Endothelial cell of hepatic sinusoid (primary cell): ENCODE results near the gene PARS2.

ENCODE experiments used
- in situ Hi-C: cut with HindIII; loops from 2 replicates; pipeline ENCODE4 v1.10.0; 2017; ENCODE audit warnings: low sequenced_read_pairs

PARS2 gene

DNA sequence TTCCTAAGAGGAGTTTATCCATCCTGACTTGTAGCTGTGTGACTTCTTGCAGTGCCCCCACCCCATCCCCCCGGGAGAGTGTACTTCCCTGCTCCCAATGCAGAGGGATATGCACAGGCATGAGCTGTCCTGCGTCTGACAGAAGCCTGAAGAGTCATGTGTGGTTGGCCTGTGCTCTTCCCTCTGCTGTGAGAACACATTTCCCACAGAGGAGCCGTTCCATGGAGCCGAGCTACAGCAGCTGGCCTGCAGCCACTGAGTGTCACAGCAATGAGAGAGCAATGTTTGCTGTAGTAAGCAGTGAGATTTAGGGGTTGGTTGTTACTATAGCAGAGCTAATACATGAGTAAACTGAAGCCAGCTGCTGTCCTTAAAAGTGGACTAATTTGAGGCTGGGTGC is 22.0 kb downstream of the PARS2 start:
- in situ Hi-C loops: no loop called here

DNA sequence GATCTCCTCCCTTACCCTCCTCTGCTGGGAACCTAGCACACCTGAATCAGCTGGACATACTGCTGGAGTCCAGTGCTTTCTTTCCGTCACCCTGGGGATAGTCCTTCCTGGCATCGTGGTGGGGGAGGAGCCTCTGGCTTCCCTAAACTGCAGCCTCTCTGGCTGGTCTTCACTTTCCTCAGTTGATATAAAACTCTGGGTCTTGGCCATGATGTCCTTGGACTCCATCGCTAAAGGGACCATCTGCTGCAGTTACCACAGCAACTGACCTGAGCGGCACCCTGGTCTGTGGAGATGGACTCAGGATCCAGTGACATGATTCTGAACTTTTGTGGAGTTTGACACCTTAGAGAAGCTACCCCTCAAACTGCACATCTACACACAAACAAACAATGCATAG is 22.8 kb downstream of the PARS2 start:
- in situ Hi-C loops: no loop called here

DNA sequence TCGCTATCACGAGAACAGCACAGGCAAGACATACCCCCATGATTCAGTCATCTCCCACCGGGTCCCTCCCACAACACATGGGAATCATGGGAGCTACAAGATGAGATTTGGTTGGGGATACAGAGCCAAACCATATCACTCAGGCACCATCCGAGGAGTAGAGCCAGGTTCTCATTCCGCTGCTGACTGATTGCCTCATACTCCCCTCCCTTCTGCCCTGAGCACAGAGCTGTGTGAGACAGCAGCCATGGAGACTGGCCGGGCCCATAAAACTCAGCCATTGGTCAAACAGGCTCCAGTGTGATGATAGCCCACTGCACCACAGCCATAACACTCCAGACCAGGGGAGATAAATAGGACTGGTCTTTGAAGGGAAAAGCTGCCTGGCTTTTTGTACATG is 26.1 kb downstream of the PARS2 start:
- in situ Hi-C loops: no loop called here

DNA sequence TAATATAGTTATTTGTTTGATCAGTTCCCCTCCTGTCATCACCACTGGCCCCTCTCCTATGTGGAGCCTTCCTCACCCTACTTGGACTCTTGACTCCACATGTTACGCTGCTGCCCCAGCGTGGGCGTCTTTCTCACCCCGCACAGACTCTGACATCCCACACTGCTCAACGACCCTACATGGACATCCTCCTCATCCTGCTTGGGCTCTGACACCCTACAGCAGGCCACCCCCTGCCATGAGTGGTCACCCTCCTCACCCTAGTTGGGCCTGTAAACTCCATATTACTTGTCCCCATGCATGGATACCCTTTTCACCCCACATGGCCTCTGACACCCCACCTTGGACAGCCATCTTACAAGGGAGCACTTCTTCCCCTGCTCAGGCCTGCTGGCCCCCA is 27.6 kb downstream of the PARS2 start:
- in situ Hi-C loops: no loop called here

DNA sequence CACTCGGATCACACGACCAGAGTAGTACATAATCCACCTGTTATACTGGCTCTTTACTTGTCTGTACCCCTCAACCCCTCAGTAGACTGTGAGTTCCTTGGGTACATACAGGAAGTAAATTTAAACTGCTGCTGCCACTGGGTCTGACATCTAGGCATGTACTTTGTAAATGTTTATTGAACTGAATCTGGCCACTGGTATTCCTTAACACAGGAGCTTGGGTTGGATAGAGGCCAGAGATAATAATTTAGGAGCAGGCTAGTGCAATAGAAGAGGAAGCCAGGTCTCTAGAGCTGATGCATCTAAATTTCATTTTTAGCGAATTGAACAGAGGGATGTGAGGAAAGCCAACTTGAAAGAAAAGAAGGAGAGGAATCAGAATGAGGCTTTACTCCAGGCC is 36.3 kb downstream of the PARS2 start:
- in situ Hi-C loops: no loop called here

DNA sequence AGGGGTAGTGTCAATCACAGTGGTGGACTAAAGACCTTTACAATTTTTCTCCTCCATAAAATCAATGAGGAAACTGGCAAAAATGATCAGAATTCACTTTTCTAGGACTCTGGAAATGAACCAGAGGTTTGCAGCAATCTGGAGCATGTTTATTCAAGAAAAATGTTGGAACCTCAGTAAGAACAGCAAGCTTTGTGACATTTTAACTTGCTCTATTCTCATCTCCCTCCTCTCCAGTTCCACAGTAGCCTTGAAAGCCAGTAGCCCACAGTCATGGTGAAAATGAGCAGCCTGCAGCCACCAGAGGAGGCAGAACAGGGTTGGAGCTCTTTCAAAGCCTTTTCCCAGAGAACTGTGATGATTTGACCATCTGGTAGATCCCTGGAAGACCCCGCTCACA is 39.6 kb downstream of the PARS2 start:
- in situ Hi-C loops: no loop called here

DNA sequence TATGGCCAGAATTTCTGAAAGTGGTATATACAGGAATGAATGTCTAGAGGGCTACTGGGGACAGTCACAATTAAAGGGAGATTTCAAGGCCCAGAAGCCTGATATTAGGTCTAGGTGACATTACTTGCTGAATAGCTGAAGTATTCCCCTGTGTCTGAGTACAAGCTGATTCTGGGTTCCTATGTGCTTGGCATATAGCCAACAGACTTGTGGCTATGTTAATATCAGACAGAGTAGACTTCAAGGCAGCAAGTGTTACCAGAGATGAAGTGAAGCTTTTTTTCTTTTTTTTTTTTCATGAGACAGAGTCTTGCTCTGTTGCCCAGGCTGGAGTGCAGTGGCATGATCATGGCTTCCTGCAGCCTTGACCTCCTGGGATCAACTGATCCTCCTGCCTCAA is 40.3 kb downstream of the PARS2 start:
- in situ Hi-C loops: no loop called here

DNA sequence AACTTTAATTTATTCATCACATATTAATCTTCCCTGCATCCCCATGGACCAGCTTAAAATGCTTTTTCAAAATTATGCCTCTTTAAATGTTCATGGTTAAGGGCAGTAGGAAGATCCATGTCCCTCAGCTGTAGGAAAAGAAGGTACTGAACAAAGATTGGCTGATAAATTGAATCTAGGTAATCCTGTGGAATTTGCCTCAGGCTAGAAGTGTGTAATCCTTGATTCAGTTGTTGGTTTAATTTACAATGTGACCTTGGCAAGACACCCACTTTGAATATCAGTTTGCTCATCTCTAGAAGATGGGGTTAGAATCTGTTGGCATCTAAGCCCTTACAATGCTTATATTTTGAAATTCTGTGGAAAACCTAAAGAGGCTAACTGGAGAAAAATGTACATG is 42.6 kb downstream of the PARS2 start:
- in situ Hi-C loops: no loop called here

DNA sequence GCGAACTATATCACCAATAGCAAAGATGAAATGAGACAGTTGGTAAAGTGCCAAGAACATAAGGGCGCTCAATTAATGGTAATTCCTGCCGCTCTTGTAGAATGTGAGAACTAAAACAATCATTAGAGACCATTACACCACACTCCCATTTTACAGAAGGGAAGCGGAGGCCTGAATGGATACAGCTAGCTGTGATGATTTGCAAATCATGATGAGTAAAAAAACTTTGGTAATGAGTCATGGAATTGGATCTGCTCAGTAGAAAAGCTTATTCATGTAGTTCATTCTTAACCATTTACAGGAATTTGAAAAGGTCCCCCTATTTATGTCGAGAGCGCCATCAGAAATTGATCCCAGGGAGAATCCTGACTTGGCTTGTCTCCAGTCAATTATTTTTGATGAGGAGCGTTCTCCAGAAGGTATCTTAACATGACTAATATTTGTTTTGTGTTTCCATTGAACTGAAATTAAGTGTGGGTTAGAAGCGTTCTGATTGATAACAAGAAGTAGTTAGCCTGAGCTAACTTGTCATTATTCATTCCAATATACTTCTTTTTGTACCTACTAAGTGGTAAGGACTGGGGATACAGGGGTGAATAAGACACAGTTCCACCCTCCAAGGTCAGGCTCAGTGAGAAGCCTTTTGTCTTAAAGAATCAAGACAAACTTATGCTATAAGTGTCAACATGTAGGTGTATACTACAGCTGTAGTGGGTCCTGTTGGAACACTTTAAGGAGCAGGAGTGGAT is 47.9 kb downstream of the PARS2 start:
- in situ Hi-C loops: loop anchor here (5.0 kb wide), 1 partner anchor 41 kb away; no protein-coding TSS in a partner anchor

DNA sequence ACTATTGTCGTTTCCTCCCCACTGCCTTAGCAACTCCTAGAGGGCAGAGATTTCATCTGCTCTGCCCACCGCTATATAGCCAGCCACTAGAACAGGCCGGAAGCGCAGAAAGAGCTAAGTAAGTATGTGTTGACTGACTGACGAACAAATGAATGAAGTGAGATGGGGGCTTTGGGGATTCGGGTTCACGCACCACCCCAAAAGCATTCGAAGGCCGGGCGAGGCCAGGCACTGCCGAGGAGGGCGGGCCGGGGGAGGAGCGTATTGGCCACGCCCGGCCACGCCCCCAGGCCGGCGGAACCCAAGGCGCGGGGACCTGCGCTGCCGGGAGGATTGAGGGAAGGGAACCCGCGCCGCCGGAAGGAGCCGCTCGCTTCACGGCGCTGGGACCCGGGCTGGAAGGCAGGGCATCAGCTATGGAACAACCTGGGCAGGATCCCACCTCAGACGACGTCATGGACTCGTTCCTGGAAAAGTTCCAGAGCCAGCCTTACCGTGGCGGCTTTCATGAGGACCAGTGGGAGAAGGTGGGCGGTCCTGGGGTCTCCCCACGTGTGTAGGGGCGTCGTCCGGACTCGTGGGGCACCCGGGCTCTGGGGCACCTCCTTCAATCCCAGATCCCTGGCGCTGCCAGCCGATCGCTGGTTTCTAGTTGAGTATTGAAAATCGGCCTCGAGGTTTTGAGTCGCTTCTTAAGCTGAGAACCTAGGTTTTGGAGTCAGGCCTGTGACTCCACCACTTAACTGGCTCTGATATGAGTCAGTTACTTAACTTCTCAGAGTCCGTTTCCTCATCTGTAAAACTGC is 48.6 kb downstream of the PARS2 start, which contains the start of gene TTC4:
TTC4 (plus strand) TSS at position 369 of the 806 bp plus-strand sequence; CDS start at position 417, 48 bp downstream.
- in situ Hi-C loops: loop anchor here (5.0 kb wide), 1 partner anchor 42 kb away; no protein-coding TSS in a partner anchor

DNA sequence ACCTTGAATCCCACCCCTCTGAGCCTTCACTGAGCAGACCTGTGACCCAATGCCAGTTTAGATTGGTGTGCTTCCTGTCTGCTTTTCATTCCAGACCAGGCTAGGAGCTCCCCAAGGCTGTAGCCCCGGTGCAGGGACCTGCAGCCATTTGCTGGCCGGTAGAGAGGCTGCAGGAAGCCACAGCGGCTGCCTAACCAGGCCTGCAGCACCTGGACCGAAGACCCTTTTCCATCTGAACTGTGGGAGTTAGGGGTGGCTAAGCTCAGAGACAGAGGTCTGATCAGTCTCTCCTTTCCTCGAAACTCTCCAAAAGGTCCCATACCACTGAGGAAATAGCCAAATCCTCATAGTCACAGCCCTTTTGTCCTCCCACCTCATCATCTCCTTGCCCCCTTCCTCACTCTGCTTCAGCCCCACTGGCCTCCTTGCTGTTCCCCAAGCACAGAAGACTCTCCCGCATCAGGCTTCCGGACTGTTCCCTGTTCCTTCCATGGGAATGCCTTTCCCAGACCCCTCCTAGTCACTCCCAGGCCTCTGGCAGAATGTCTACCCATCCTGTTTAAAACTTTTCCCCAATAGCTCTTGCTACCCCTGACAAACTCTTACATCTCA is 49.3 kb downstream of the PARS2 start:
- in situ Hi-C loops: loop anchor here (5.0 kb wide), 1 partner anchor 42 kb away; no protein-coding TSS in a partner anchor

DNA sequence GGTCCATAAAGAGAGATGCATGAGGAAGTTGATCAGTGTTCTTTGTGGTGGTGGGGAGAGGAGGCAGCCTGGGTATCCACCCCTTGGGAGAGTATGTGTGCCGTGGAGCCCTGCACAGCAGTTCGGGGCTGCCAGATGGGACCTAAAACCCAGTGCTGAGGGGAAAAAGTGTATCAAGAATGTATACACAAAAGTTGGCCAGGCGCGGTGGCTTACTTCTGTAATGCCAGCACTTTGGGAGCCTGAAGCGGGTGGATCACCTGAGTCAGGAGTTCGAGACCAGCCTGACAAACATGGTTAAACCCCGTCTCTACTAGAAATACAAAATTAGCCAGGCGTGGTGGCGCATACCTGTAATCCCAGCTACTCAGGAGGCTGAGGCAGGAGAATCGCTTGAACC is 52.8 kb downstream of the PARS2 start:
- in situ Hi-C loops: no loop called here

DNA sequence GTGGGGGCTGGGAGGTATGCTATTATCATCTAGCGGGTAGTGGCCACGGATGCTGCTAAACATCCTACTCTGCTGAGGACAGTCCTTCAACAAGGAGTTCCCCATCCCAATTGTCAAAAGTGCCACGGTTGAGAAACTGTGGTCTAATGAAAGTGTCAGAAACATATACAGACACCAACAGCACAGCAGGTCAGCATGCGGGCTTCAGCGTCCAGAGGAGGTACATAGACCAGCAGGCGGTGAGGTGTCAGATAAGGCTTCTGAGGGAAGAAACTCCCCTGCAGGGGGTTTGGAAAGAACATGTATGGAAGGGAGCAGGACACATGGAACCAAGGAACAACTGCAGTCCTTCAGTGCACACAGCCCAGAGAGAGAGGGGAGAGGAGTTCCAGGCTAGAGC is 53.5 kb downstream of the PARS2 start:
- in situ Hi-C loops: no loop called here

DNA sequence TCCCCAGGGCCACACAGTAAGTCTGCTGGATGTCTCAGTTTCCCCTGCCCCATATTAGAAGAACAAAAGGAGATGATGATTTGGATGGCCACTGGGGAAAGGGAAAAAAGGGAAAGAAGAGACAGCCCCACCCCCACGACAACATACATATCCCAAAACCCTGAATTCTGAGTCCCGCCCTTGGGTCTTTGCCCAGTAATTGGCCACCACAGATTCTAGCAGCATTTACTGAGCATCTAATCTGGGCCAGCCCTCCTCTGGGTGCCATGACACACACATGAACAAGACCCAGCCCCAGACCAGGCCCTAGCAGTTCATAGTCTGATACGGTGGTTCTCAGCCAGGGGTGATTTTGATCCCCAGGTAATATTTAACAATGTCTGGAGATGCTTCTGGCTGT is 53.9 kb downstream of the PARS2 start:
- in situ Hi-C loops: no loop called here

DNA sequence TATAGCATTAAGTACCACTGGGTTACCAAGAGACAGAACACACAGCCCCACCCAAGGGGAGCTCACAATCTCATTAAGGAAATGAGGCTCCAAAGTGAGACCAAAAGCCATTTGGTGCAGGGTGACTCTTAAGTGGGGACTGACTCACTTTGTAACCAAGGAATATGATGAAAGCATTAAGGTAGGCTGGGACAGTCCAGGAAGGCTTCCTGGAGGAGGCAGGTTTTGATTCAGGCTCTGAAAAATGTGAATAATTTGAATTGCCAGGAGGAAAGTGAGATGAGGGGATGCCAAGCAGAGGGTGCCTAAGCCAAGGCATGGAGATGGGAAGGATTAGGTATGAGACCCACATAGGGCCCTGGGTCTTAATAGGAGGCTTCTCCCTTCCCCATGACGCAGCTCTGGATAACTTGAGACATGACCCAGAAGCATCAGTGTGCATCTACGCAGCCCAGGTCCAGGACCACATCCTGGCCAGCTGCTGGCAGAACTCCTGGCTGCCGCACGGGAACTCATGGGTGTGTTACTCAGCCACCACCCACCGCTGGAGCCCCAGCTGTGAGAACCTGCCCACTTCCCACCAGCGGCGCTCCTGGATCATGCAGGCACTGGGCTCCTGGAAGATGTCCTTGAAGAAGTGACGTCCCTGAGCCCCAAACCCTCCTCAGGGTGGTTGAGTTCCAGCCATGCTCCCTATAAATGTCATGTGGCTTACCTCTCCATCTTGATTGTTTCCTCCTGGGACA is 54.6 kb downstream of the PARS2 start:
- in situ Hi-C loops: no loop called here

DNA sequence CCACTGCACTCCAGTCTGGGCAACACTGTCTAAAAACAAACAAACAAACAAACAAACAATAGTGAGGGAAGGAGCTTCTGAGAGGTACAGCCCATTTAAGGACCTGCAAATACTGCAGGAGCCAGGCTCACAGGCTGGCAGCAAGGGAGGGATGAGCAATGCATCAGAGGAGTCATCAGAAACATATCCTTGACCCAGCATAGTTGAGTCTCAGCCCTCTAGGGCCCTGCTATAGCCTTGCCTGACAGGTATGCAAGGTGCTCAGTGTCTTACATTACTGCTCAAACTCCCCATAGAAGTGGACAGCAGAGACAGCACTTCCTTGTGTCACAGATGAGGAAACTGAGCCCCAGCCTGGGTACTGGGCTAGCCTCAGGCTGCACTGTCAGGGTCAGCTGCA is 55.9 kb downstream of the PARS2 start:
- in situ Hi-C loops: no loop called here
